ENCODE measurements around the gene ARRDC4.

GRCh38 chr15:97979140-97979520, 18.6 kb downstream of the ARRDC4 start:
- TF ChIP-seq EZH2 (IDR thresholded peaks at IDR 0.05; ENCODE audit: insufficient read depth, poor library complexity, severe bottlenecking) (no peak), EZH2phosphoT487 (IDR thresholded peaks at IDR 0.05; ENCODE audit: insufficient read depth, low read depth) (no peak)
